RWPE2 (cell line): Measurements from ENCODE around the gene PRRX1.

Source experiments
- ATAC-seq: fragments of 200-7000 bp; cut with Tn5 transposase; 3 replicates; pipeline ENCODE4 v1.9.1; 2021; ENCODE audit warnings: low read depth
- DNase-seq: peaks from one replicate; pipeline ENCODE4 v3.0.0-alpha.2; 2020; ENCODE audit warnings: low spot score
- H3K27ac ChIP-seq: fragments of 450-650 bp; 2 replicates; pipeline ENCODE4 v1.5.1; 2017; ENCODE audit warnings: mild to moderate bottlenecking; ENCODE audit not compliant: poor library complexity, severe bottlenecking
- H3K27me3 ChIP-seq: fragments of 250-450 bp; sonication (Bioruptor Pico); 2 replicates; pipeline ENCODE4 v1.5.1; 2021; ENCODE audit warnings: mild to moderate bottlenecking, moderate library complexity; ENCODE audit not compliant: insufficient read depth, poor library complexity, severe bottlenecking
- H3K36me3 ChIP-seq: fragments of 250-450 bp; sonication (Bioruptor Pico); 2 replicates; pipeline ENCODE4 v1.5.1; 2020; ENCODE audit warnings: low read depth, mild to moderate bottlenecking, moderate library complexity
- H3K4me1 ChIP-seq: fragments of 250-450 bp; sonication (Bioruptor Pico); 2 replicates; pipeline ENCODE4 v1.5.1; 2021; ENCODE audit warnings: mild to moderate bottlenecking, moderate library complexity; ENCODE audit not compliant: insufficient read depth, poor library complexity, severe bottlenecking
- H3K4me3 ChIP-seq: fragments of 250-450 bp; sonication (Bioruptor Pico); 2 replicates; pipeline ENCODE4 v1.5.1; 2021; ENCODE audit warnings: mild to moderate bottlenecking, moderate library complexity; ENCODE audit not compliant: severe bottlenecking
- H3K9me3 ChIP-seq: fragments of 250-450 bp; sonication (Bioruptor Pico); 2 replicates; pipeline ENCODE4 v1.5.1; 2021; ENCODE audit warnings: mild to moderate bottlenecking, moderate library complexity; ENCODE audit not compliant: severe bottlenecking
- TF ChIP-seq, protein P1 (sequence below): fragments of 450-650 bp; IDR thresholded peaks from one replicate; pipeline ENCODE4 v1.5.1; 2017; ENCODE audit warnings: mild to moderate bottlenecking, moderate library complexity; ENCODE audit not compliant: poor library complexity, severe bottlenecking

Gene PRRX1

GRCh38 chr1:170669107-170669445 is 5.1 kb downstream of the PRRX1 start:
- Histone ChIP-seq H3K4me3 (no peak overlapping the region), H3K36me3 (no peaks in the 10 kb centered on the region), H3K9me3 (no peaks in the 10 kb centered on the region), H3K27me3 (peaks cover 21% of the 10 kb centered on the region), H3K27ac (no peak overlapping the region), H3K4me1 (no peaks in the 10 kb centered on the region)
- TF ChIP-seq, protein P1, sequence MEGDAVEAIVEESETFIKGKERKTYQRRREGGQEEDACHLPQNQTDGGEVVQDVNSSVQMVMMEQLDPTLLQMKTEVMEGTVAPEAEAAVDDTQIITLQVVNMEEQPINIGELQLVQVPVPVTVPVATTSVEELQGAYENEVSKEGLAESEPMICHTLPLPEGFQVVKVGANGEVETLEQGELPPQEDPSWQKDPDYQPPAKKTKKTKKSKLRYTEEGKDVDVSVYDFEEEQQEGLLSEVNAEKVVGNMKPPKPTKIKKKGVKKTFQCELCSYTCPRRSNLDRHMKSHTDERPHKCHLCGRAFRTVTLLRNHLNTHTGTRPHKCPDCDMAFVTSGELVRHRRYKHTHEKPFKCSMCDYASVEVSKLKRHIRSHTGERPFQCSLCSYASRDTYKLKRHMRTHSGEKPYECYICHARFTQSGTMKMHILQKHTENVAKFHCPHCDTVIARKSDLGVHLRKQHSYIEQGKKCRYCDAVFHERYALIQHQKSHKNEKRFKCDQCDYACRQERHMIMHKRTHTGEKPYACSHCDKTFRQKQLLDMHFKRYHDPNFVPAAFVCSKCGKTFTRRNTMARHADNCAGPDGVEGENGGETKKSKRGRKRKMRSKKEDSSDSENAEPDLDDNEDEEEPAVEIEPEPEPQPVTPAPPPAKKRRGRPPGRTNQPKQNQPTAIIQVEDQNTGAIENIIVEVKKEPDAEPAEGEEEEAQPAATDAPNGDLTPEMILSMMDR = no peak
- no peak for ATAC-seq
- no peak for DNase-seq

GRCh38 chr1:170669586-170670530 is 5.9 kb downstream of the PRRX1 start:
- no peak for DNase-seq
- H3K4me3 ChIP-seq = no peak overlapping the region
- no peaks in the 10 kb centered on the region for H3K36me3 ChIP-seq
- H3K27ac ChIP-seq = no peak overlapping the region
- TF ChIP-seq, protein P1 = no peak
- peaks cover 14% of the 10 kb centered on the region for H3K27me3 ChIP-seq
- H3K9me3 ChIP-seq = no peaks in the 10 kb centered on the region
- H3K4me1 ChIP-seq = no peaks in the 10 kb centered on the region
- ATAC-seq = no peak

DNA sequence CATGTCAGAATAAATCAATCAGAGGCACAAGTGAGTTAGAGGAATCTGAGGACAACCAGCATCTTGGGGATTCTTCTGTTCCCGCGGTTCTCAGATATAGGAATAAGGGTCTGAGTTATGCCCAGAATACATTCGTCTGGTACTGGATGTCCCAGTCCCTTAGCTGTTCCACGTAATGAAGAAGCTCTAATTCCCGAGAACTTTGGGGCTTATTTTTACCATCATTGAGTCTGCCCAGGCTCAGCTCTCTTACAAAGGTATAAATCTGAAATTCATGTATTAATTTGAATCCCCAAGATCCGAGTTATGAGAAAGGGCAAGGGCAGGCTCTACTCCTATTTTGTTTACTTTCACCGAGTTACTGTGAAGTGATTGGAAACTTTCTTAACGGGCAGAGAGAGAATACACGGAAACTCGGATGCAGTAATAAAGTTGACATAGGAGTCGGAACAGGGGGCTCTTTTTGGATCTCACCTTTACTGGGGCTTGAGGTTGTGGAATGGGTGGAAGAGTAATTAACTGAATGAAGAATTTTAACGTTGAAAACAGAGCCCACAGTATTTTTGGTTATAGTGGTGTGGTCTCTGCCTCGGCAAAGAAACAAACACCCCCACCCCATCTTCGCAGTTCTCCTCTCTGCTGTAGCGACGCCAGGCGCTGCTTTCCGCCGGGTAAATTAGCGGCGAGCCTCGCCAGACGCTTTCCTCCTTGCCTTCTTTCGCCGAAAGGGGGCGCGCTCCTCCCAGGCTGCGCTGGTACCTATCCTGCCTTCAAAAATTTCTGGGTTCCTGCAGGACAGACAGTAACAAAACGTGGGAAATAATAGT is 7.1 kb downstream of the PRRX1 start:
- Histone ChIP-seq H3K27me3 (peaks cover 3% of the 10 kb centered on the region), H3K27ac (no peak overlapping the region), H3K4me1 (no peaks in the 10 kb centered on the region), H3K9me3 (no peaks in the 10 kb centered on the region), H3K4me3 (no peak overlapping the region), H3K36me3 (no peaks in the 10 kb centered on the region)
- ATAC-seq (no peak), DNase-seq (no peak)
- TF ChIP-seq, protein P1 = peak; percentile 19

DNA sequence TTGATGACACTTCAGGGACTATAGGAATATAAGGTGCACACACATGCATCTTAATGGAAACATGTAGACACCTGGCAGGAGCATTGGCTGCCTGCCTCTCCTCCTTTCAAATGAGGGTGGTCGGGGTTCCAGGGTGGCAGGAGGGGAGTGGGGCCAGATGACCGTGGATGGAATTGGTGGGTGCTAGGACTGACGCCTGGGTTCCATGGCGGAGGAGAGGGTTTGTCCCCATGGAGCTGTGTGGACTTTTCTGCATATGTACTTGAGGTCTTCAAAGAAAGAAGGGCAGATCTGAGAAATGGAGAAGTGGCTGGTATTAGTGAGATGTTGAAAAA is 7.7 kb downstream of the PRRX1 start:
- no peaks in the 10 kb centered on the region for H3K9me3 ChIP-seq
- no peaks in the 10 kb centered on the region for H3K4me1 ChIP-seq
- TF ChIP-seq, protein P1 = no peak
- ATAC-seq (no peak), DNase-seq (no peak)
- H3K4me3 ChIP-seq = no peak overlapping the region
- H3K36me3 ChIP-seq = no peaks in the 10 kb centered on the region
- no peak overlapping the region for H3K27ac ChIP-seq
- H3K27me3 ChIP-seq = peaks cover 3% of the 10 kb centered on the region
